Ovary (tissue), 9 donors: ENCODE results near the gene ANKRD10. TPM values are rescaled to one million over a fixed set of nuclear protein-coding genes. Genes with fewer than 3 reads are reported as not detected.

Experiments
- DNase-seq, 5 donors: peaks; one replicate each; pipeline ENCODE4 v3.0.0-alpha.2; 2019 to 2020
- H3K27ac ChIP-seq, 2 donors: fragments of 200-600 bp; one replicate each; pipeline versions ENCODE4 v1.5.1 to v1.8.0; 2019 to 2022
- H3K27me3 ChIP-seq: fragments of 200-600 bp; one replicate; pipeline ENCODE4 v1.8.0; 2022
- H3K36me3 ChIP-seq: fragments of 200-600 bp; sonication (generic); one replicate; pipeline ENCODE4 v1.5.1; 2019
- H3K4me1 ChIP-seq: one replicate; pipeline ENCODE4 v1.8.1; 2013; ENCODE audit warnings: mild to moderate bottlenecking, moderate library complexity; ENCODE audit not compliant: insufficient read depth
- H3K4me3 ChIP-seq: fragments of 200-600 bp; sonication (generic); one replicate; pipeline ENCODE4 v1.5.1; 2017
- H3K9me3 ChIP-seq, 2 donors: fragments of 200-600 bp in 1 of 2; sonication (generic) in 1 of 2; one replicate each; pipeline versions ENCODE4 v1.5.1 to v1.8.1; 2013 to 2019; ENCODE audit warnings: mild to moderate bottlenecking in 1 of 2, moderate library complexity in 1 of 2
- CTCF ChIP-seq, 3 donors: fragments of 450-650 bp in 2 of 3; fragments of 200-600 bp in 1 of 3; IDR thresholded peaks; one replicate each; pipeline versions ENCODE4 v1.5.1 to v1.8.0; 2016 to 2022; ENCODE audit warnings: antibody characterized with exemption in 3 of 3, mild to moderate bottlenecking in 1 of 3
- EP300 ChIP-seq: sonication (generic); formaldehyde crosslinking; IDR thresholded peaks from one replicate; pipeline ENCODE4 v1.6.1; 2017; ENCODE audit warnings: antibody characterized with exemption
- POLR2A ChIP-seq: fragments of 450-650 bp; IDR thresholded peaks from one replicate; pipeline ENCODE4 v1.6.1; 2017; ENCODE audit warnings: antibody characterized with exemption, mild to moderate bottlenecking, moderate library complexity
- WGBS, 3 donors: extraction: QIAGEN DNeasy Blood & Tissue Kit in 1 of 3; methylation state at CpG; one replicate each; pipeline versions ENCODE4 v1.1.5 to v1.1.7; 2013 to 2017; 5-methylcytosine and 5-hydroxymethylcytosine counted together
- intact Hi-C, 4 donors: fragments of 100-400 bp; cut with DNase I; formaldehyde crosslinking; loops; one replicate each; pipeline versions ENCODE4 v1.11.0 to v1.15.1; 2022 to 2023
- polyA plus RNA-seq, 2 donors: library from polyadenylated mRNA; stranded (reverse); fragments of 200-250 nt in 1 of 2; fragments of 350-450 nt in 1 of 2; fragmentation: Illumina TruSeq in 1 of 2; extraction: RNeasy Lipid Tissue Mini Kit (QIAGEN cat#74804) in 1 of 2; gene quantifications; one replicate each; pipeline ENCODE4 v1.2.3, GENCODE V29; 2013 to 2014
- total RNA-seq, 7 donors: library from RNA; depleted of rRNA in 2 of 7; stranded (reverse); fragments of >200 nt in 2 of 7; fragmentation: NEBNext Ultra II Directional in 3 of 7; extraction: Animal tissue kit (Norgen Biotek cat#: 25700) in 3 of 7; gene quantifications; one replicate each; pipeline versions ENCODE4 v1.1.0 to v1.2.4, GENCODE V29; 2016 to 2023
- donor health status: DM: no; HTN: no; CAD: no; lungs with moderate emphysema.
- donor health status: DM: no; HTN: no; CAD: no.
- donor health status: Bipolar disorder and iron deficiency.
- donor health status: DM: yes; HTN: yes; CAD: no.
- donor health status: DM: no; HTN: no; CAD: no.
- donor health status: DM: yes; HTN: yes; CAD: no.

The ANKRD10 gene
- total and polyA plus RNA-seq, 9 donors, result 62.4 to 172 (median 129) TPM

- DNase-seq, result no peak
- WGBS, 3 donors, result 44 to 55% (median 54%) methylated on average over 9 of the region's 9 CpGs
- no peaks in the 10 kb centered on the region for H3K36me3 ChIP-seq
- H3K9me3 ChIP-seq, result no peaks in the 10 kb centered on the region
- peaks cover 13% of the 10 kb centered on the region for H3K4me1 ChIP-seq
- H3K27ac ChIP-seq, result peak overlapping the region; percentile 96 to 97
- H3K27me3 ChIP-seq, result no peaks in the 10 kb centered on the region
- peak overlapping the region; percentile 100 for H3K4me3 ChIP-seq
- TF ChIP-seq CTCF (IDR thresholded peaks at IDR 0.05), result no peak
- no peak for TF ChIP-seq POLR2A
- no peak for TF ChIP-seq EP300
- intact Hi-C loops, result loop anchor here in 3 of 4 donors (5.0 to 10.0 kb wide), 6 partner anchors 138 to 308 kb away; partner anchors contain the start of gene NAXD (in 1 of the 3)
These were observed 1.7 kb upstream of the ANKRD10 start for GRCh38 chr13:110916301-110917142.

- no peaks in the 10 kb centered on the region for H3K36me3 ChIP-seq
- H3K27ac ChIP-seq, result peak overlapping the region; percentile 96 to 97
- peaks cover 16% of the 10 kb centered on the region for H3K4me1 ChIP-seq
- H3K4me3 ChIP-seq, result peak overlapping the region; percentile 100
- TF ChIP-seq EP300 (no peak), CTCF (IDR thresholded peaks at IDR 0.05) (no peak), POLR2A (no peak)
- H3K27me3 ChIP-seq, result no peaks in the 10 kb centered on the region
- H3K9me3 ChIP-seq, result no peaks in the 10 kb centered on the region
- 2 to 3% (median 2%) methylated on average over 12 of the region's 12 CpGs for WGBS, 3 donors
- intact Hi-C loops, result loop anchor here in 3 of 4 donors (2.0 to 10.0 kb wide), 7 partner anchors 139 to 309 kb away; partner anchors contain the start of genes ING1 (in 1 of the 3) and NAXD (in 1 of the 3)
- no peak for DNase-seq
These were observed 971 bp upstream of the ANKRD10 start for GRCh38 chr13:110915874-110916206.

- no peaks in the 10 kb centered on the region for H3K27me3 ChIP-seq
- intact Hi-C loops, result loop anchor here (2.0 to 10.0 kb wide), 11 partner anchors 42 to 310 kb away; partner anchors contain the start of genes ING1 (in 2 of the 4) and NAXD (in 1 of the 4)
- H3K9me3 ChIP-seq, result no peaks in the 10 kb centered on the region
- peak; percentile 76 to 91 (median 86) for DNase-seq
- peaks cover 27% of the 10 kb centered on the region for H3K4me1 ChIP-seq
- peak overlapping the region; percentile 100 for H3K4me3 ChIP-seq
- TF ChIP-seq EP300, result no peak
- TF ChIP-seq POLR2A, result peak; percentile 69
- peak in 1 of 3 donors; percentile 14 for TF ChIP-seq CTCF (IDR thresholded peaks at IDR 0.05)
- peak overlapping the region; percentile 96 for H3K27ac ChIP-seq
- 0 to 1% (median 0%) methylated on average over 65 to 103 of the region's 103 CpGs for WGBS, 3 donors
- H3K36me3 ChIP-seq, result no peaks in the 10 kb centered on the region
These were observed 375 bp downstream of the ANKRD10 start for GRCh38 chr13:110914331-110915056.

- Histone ChIP-seq H3K9me3 (no peaks in the 10 kb centered on the region), H3K4me3 (peak overlapping the region; percentile 100), H3K36me3 (no peaks in the 10 kb centered on the region), H3K4me1 (peaks cover 30% of the 10 kb centered on the region), H3K27me3 (no peaks in the 10 kb centered on the region), H3K27ac (peak overlapping the region; percentile 96)
- DNase-seq, result no peak
- WGBS, 3 donors, result 0 to 1% (median 0%) methylated on average over 26 to 27 of the region's 27 CpGs
- TF ChIP-seq POLR2A (no peak), EP300 (no peak), CTCF (IDR thresholded peaks at IDR 0.05) (no peak)
- intact Hi-C loops, result loop anchor here (2.0 to 10.0 kb wide), 10 partner anchors 42 to 311 kb away; partner anchors contain the start of genes ING1 (in 2 of the 4) and NAXD (in 1 of the 4)
These were observed 863 bp downstream of the ANKRD10 start for GRCh38 chr13:110914081-110914330.
